Type B pancreatic cell (in vitro differentiated cells): ENCODE data around the gene CXCL17. TPM values are rescaled to one million over a fixed set of nuclear protein-coding genes. Genes with fewer than 3 reads are reported as not detected.

Experiments used
- DNase-seq: peaks from one replicate; pipeline ENCODE4 v3.0.0; 2021; ENCODE audit warnings: mixed read lengths; ENCODE audit not compliant: unreplicated experiment; ENCODE audit errors: extremely low spot score
- H3K27ac Mint-ChIP-seq: 2 replicates; pipeline ENCODE4 v1.8.0; 2021; ENCODE audit warnings: mild to moderate bottlenecking, mixed read lengths
- H3K27me3 Mint-ChIP-seq: 2 replicates; pipeline ENCODE4 v1.8.0; 2021; ENCODE audit warnings: mixed read lengths
- H3K36me3 Mint-ChIP-seq: 2 replicates; pipeline ENCODE4 v1.8.0; 2021; ENCODE audit warnings: mixed read lengths
- H3K4me1 Mint-ChIP-seq: one replicate; pipeline ENCODE4 v1.8.0; 2021; ENCODE audit warnings: mixed read lengths; ENCODE audit not compliant: unreplicated experiment
- H3K4me3 Mint-ChIP-seq: 2 replicates; pipeline ENCODE4 v1.8.0; 2021; ENCODE audit warnings: mild to moderate bottlenecking, mixed read lengths
- H3K9me3 Mint-ChIP-seq: 2 replicates; pipeline ENCODE4 v1.8.0; 2021; ENCODE audit warnings: mixed read lengths
- total RNA-seq: library from RNA; stranded (reverse); gene quantifications from 2 replicates; pipeline ENCODE4 v1.2.1, GENCODE V29; 2021; ENCODE audit warnings: low replicate concordance
- TF ChIP-seq, protein P1 (sequence below): fragments of 200-600 bp; sonication (generic); conservative IDR thresholded peaks from 2 replicates; pipeline ENCODE4 v1.5.0; 2021; ENCODE audit warnings: antibody characterized with exemption, mild to moderate bottlenecking

Gene CXCL17
- total RNA-seq, 1 donor from 2014 or later, result 3.2 TPM

DNA sequence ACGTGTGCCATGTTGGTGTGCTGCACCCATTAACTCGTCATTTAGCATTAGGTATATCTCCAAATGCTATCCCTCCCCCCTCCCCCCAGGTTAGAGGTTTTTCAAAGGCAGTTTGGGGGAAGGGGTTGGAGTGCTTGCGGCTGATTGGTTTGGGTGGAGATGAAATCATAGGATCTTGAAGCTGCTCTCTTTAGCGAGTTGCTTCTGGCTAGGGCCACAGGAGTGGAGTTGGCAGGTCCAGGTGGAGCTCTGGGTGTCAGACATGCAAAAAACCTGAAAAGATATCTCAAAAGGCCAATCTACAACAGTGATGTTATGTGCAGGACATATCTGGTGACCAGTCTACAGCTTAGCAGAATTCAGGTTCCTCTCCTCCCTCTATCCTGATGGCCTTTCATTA is 32.6 kb upstream of the CXCL17 start:
- Mint-ChIP-seq H3K4me1 (peaks cover 12% of the 10 kb centered on the region), H3K27ac (no peak overlapping the region), H3K27me3 (peaks cover 11% of the 10 kb centered on the region), H3K36me3 (peaks cover 4% of the 10 kb centered on the region), H3K4me3 (no peak overlapping the region), H3K9me3 (no peaks in the 10 kb centered on the region)
- DNase-seq, result no peak
- TF ChIP-seq, protein P1, sequence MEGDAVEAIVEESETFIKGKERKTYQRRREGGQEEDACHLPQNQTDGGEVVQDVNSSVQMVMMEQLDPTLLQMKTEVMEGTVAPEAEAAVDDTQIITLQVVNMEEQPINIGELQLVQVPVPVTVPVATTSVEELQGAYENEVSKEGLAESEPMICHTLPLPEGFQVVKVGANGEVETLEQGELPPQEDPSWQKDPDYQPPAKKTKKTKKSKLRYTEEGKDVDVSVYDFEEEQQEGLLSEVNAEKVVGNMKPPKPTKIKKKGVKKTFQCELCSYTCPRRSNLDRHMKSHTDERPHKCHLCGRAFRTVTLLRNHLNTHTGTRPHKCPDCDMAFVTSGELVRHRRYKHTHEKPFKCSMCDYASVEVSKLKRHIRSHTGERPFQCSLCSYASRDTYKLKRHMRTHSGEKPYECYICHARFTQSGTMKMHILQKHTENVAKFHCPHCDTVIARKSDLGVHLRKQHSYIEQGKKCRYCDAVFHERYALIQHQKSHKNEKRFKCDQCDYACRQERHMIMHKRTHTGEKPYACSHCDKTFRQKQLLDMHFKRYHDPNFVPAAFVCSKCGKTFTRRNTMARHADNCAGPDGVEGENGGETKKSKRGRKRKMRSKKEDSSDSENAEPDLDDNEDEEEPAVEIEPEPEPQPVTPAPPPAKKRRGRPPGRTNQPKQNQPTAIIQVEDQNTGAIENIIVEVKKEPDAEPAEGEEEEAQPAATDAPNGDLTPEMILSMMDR, result no peak

DNA sequence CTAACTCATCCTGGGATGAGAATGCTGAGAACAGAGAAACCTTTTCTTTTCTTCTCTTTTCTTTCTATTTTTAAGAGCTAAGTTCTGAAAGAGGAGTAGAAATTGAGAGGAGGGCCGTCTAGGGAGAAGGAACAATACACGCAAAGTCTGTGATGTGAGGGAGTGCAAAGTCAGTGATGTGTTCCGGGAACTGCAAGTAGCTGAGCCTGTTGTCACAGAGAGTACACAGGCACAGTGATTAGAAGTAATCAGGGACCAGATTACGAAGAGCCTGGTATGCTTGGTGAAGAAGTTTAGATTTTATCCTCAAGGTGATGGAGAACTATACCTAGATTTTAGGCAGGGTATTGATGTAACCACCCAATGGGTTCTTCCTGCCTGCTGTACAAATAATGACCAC is 32.0 kb upstream of the CXCL17 start:
- no peak overlapping the region for H3K4me3 Mint-ChIP-seq
- no peak overlapping the region for H3K27ac Mint-ChIP-seq
- TF ChIP-seq, protein P1, result no peak

DNA sequence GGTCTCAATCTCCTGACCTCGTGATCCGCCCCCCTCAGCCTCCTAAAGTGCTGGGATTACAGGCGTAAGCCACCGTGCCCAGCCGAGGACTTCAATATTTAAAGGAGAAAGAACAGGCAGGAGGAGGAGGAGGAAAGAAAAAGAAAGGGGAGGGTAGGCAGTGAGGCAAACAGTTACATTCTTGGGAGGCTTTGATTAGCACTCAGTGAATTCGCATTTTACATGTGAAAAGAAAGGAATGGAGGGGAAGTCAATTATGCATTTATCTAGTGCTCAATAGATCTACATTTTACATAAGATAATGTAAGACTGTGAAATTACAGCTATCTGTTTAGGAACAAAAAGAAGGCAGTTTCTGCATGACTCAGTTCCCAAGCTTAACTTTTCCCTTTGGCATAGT is 30.9 kb upstream of the CXCL17 start:
- no peak for DNase-seq
- no peaks in the 10 kb centered on the region for H3K9me3 Mint-ChIP-seq
- TF ChIP-seq, protein P1, result no peak
- H3K4me3 Mint-ChIP-seq, result no peak overlapping the region
- H3K27ac Mint-ChIP-seq, result no peak overlapping the region
- peaks cover 10% of the 10 kb centered on the region for H3K4me1 Mint-ChIP-seq
- peaks cover 11% of the 10 kb centered on the region for H3K27me3 Mint-ChIP-seq
- H3K36me3 Mint-ChIP-seq, result peaks cover 4% of the 10 kb centered on the region

More for the DNA sequence above, 32.0 kb upstream of the CXCL17 start:
- H3K27me3 Mint-ChIP-seq, result peaks cover 11% of the 10 kb centered on the region
- H3K9me3 Mint-ChIP-seq, result no peaks in the 10 kb centered on the region
- peaks cover 4% of the 10 kb centered on the region for H3K36me3 Mint-ChIP-seq
- H3K4me1 Mint-ChIP-seq, result peaks cover 10% of the 10 kb centered on the region
- no peak for DNase-seq

DNA sequence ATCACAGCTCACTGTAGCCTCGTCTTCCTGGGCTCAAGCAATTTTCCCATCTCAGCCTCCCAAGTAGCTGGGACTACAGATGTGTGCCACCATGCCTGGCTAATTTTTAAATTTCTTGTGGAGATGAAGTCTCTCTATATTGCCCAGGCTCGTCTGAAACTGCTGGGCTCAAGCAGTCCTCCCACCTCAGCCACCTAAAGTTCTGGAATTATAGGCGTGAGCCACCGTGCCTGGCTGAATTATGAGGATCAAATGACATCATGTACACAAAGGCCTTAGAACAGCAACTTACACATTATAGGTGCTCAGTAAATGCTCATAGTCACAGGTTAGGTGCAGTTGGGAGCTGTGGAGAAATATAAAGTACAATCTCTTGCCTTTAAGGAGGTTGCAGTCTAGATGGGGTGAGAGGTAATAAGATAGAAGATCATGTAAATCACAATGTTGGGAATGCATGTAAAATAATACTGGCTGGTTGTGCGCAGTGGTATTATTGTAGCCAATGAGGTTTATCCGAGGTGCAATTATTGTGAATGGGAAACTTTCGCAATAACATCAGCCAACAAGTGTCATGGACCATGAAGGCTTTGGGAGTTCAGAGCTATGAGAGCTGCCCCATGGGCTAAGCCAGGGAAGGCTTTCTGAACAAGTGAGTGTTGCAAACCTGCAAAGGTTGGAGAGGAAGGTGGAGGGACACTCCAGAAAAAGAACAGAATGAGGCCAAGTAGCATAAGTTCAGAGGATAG is 29.8 kb upstream of the CXCL17 start:
- Mint-ChIP-seq H3K4me3 (no peak overlapping the region), H3K36me3 (peaks cover 4% of the 10 kb centered on the region), H3K27me3 (peaks cover 11% of the 10 kb centered on the region), H3K4me1 (peaks cover 17% of the 10 kb centered on the region), H3K27ac (no peak overlapping the region), H3K9me3 (no peaks in the 10 kb centered on the region)
- DNase-seq, result no peak
- TF ChIP-seq, protein P1, result no peak

DNA sequence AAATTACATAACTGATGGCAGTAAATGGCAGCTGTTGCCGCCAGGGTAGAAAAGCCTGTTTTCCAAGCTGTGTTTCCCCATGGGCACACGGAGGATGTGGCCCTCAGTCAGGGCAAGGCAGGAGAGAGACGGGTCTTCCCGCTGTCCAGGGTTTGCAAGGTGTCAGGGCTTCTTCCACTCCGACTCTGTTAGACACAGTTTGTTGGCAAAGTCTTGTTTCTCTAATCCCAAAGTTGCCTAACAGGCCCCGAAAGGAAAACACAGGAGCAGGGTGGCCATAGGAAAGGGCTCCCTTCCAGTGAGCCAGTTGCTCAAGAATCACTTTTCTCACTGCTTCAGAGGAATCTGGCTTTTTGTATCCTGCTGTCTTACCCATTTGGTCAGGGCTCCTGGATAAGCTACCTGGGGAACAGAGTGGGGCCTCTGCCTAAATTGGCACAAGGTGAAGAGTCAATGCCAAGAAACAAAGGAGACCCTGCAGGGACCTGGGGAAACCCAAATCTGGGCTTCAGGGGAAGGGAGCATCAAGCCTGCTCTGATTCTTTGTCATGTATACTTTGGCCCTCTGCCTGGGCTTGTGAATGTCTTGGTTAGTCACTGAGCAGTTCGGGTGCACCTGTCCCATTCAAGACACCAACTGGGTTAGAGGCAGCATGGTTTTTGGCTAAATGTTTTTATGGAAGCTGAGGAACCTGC is 29.0 kb upstream of the CXCL17 start:
- Mint-ChIP-seq H3K4me1 (peaks cover 24% of the 10 kb centered on the region), H3K27me3 (peaks cover 11% of the 10 kb centered on the region), H3K4me3 (no peak overlapping the region), H3K27ac (no peak overlapping the region), H3K9me3 (no peaks in the 10 kb centered on the region), H3K36me3 (peaks cover 4% of the 10 kb centered on the region)
- TF ChIP-seq, protein P1, result no peak
- DNase-seq, result no peak
